Endothelial cell of umbilical vein (primary cell): ENCODE measurements around the gene EVX1.

Source experiments
- CTCF ChIP-seq, 2 donors: IDR thresholded peaks; 1 replicate in 1 of 2; 2 replicates in 1 of 2; pipeline ENCODE4 v1.5.1; 2011; ENCODE audit warnings: low read length in 2 of 2, mild to moderate bottlenecking in 2 of 2, moderate library complexity in 2 of 2, control low read depth in 1 of 2, inconsistent platforms in 1 of 2, low read depth in 1 of 2; ENCODE audit not compliant: insufficient read depth in 1 of 2; ENCODE audit errors: extremely low read depth in 1 of 2
- EZH2 ChIP-seq: IDR thresholded peaks from 2 replicates; pipeline ENCODE4 v1.6.1; 2012; ENCODE audit warnings: borderline replicate concordance, low read depth, mild to moderate bottlenecking, moderate library complexity, low read length, inconsistent platforms; ENCODE audit not compliant: severe bottlenecking
- GATA2 ChIP-seq: IDR thresholded peaks from 2 replicates; pipeline ENCODE4 v1.7.0; 2011; ENCODE audit warnings: low read depth, mild to moderate bottlenecking, moderate library complexity, mixed read lengths, low read length; ENCODE audit not compliant: insufficient read length, insufficient read depth
- JUN ChIP-seq: IDR thresholded peaks from 2 replicates; pipeline ENCODE4 v1.6.1; 2011; ENCODE audit warnings: borderline replicate concordance, low read depth; ENCODE audit not compliant: insufficient read length, insufficient read depth
- MAX ChIP-seq: IDR thresholded peaks from 2 replicates; pipeline ENCODE4 v1.6.1; 2011; ENCODE audit not compliant: insufficient read depth, insufficient read length
- MYC ChIP-seq: IDR thresholded peaks from one replicate; pipeline ENCODE4 v1.6.1; 2011; ENCODE audit warnings: mild to moderate bottlenecking, low read depth, low read length
- POLR2A ChIP-seq: IDR thresholded peaks from 2 replicates; pipeline ENCODE4 v1.6.1; 2012; ENCODE audit warnings: low read depth, mild to moderate bottlenecking, control low read depth, low read length
- POLR2AphosphoS5 ChIP-seq: IDR thresholded peaks from 2 replicates; pipeline ENCODE4 v1.6.1; 2012; ENCODE audit warnings: low read depth, mild to moderate bottlenecking, control low read depth, low read length, moderate library complexity; ENCODE audit not compliant: insufficient read depth

GRCh38 chr7:27241189-27242056 is 1.2 kb upstream of the EVX1 start:
- TF ChIP-seq CTCF (IDR thresholded peaks at IDR 0.05; ENCODE audit: extremely low read depth in 1 of 2, insufficient read depth in 1 of 2, low read depth in 1 of 2, low read length in 2 of 2) (no peak), MAX (no peak), JUN (no peak), POLR2AphosphoS5 (no peak), POLR2A (no peak), EZH2 (no peak), GATA2 (no peak), MYC (no peak)
